Umbilical cord (tissue), 2 donors: ENCODE data around the gene LTB4R2. TPM values are rescaled to one million over a fixed set of nuclear protein-coding genes. Genes with fewer than 3 reads are reported as not detected.

Experiments used
- DNase-seq: peaks from one replicate; pipeline ENCODE4 v3.0.0-alpha.2; 2015; ENCODE audit warnings: low spot score
- total RNA-seq: library from RNA; depleted of rRNA; stranded (reverse); fragments of >200 nt; gene quantifications from one replicate; pipeline ENCODE4 v1.2.3, GENCODE V29; 2014; ENCODE audit warnings: low replicate concordance; ENCODE audit not compliant: insufficient read depth

Gene LTB4R2
- total RNA-seq, 1 donor from 2014 or later = 8.9 TPM

DNA sequence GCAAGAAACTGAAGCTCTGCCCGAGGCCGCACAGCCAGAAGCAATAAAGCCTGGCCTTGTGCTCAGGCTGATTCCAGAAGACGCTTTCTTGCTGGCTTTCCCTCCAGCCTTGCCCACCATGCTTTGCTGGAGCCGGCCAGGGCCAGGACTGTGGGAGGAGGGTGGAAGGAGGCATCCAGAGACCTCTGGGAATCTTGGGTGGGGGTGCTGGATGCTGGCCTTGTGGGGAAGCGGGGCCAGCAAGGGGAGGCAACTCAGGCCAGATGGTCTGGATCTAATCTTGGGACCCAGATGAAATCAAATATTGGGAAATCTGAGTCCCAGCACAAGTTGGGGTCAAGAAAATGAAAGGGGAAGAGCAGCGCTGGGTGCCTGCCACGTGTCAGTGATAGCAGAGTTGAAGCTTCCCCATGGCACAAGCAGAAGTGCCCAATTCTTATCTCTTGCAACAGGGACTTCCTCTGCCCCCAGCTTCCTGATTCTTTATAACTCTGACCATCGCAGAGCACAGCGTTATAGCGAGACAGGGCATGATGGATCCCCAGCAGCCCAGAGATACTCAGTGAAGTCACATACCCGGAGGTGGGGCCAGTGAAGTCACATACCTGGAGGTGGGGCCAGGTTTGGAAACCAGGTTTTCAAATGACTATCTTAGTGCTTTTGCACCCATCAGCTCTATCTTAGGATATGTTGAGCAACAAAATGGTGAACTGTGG, 32.2 kb upstream of the LTB4R2 start:
- DNase-seq = no peak

DNA sequence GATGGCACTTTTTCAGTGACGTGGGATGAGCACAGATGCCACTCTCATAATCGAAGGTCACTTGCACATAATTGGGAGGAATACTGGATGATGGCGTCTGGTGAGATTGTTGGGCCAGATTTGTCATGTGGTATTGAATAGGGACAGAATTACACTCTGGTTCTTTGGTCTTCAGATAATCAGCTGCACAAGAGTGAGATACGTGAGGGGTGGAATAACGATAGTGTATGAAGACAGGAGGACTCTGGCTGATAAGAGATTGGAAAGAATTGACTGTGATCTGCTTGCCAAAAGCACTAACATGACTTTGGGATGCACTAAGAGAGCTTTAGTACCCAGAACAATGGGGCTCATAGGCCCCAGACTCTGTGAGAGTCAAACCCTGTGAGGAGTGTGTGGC, 31.5 kb upstream of the LTB4R2 start:
- DNase-seq = no peak

DNA sequence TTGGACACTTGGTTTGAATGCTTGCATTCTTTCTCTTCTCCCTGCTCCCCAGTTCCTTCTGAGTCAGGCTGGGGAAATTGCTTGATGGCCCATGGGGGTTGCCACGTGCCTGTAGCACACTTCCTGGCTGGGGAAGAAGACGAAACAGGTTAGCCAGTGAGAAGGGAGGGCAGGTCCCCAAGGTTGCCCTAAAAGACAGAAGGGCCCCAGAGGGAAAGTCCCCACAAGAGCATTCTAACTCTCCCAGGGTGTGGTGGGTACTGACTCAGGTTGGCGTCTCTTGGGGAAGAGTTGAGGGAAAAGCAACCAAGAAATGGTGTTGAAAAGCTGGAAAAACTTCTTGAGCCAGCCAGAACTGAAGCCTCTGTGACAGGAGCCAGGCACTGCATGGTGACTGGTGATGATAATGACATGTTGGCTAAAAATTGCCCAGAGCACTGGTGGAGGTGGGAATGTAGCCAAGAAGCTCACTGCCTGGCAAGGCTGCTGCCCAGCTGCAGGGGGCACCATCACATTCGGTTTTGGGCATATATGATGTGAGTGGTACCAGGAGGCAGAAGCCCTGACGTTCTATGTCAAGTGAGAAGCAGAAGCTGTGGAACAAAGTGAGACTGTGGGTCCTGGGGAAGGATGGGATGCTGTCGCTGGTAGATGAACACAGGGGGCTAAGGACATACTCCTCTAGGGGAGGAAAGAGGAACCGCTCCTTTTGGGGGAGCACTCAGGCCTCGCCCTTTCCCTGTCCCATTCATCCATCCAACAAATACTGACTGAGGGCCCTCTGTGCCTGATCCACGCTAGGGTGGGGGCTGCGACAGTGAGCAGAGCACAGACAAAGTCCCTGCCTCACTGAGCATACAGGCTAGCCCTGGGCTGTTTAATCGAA, 30.4 kb upstream of the LTB4R2 start:
- no peak for DNase-seq

DNA sequence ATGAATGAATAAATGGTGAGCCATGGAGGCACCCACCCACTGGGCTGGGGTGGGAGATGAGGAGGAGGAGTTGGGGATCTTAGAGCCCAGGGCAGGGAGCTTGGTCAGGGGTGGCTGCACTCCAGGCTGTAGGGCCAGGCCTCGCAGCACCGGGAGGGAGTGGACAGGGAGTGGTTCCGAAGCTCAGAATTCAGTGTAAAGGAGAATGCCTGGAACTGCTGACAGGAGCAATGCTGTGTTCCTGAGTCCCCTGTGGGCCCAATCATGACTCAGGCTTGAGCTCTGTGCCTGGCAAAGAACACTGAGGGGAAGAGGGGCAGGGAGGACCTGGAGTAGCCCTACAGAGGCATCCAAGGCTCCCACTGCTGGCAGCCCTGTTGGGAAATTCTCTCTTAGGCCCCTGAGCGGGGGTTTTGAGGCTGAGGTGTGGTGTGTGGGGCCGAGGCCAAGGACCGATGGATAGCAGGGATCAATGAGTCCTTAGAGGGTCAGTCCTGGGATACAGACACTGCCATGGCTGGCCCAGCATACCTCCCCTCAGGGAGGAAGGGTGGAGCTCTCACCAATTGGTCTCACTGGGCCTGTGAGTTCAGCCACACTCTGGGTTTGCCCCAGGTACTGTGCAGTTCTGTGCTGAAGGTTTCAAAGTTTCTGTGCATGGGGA, 29.0 kb upstream of the LTB4R2 start:
- DNase-seq = peak; percentile 40

DNA sequence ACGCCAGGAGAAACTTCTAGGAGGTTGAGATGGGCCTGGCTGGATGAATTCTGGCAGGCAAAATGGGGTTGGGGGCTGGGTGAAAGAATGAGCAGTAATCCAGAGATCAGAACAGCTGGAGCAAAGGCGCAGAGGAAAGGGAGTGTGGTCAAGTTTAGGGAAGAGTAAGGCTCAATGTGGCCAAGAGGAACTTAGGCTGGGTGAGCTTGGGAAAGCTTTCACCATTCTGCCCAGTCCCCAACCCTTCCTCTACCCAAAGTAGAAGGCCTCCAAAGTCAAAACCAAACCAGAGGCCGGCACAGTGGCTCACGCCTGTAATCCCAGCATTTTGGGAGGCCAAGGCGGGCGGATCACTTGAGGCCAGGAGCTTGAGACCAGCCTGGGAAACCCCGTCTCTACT, 28.3 kb upstream of the LTB4R2 start:
- no peak for DNase-seq

DNA sequence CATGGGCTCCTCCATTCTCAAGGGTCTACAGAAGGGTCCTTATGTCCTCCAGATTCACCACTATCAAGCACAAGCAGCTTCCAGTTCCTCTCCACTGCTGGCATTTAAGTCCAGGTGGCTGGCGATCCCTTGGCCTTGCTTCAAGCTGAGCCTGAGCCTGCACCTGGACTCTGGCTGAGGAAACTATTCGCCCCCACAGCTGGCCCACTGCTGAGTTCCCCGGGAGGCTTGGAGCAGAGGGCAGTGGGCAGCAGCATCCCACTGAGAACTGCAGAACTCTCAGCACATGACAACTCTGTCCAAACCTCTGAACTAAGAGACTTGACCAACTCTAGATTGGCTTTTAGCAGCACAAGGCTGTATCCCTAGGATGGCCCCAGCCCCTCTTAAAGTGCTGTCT, 27.2 kb upstream of the LTB4R2 start:
- DNase-seq = no peak

DNA sequence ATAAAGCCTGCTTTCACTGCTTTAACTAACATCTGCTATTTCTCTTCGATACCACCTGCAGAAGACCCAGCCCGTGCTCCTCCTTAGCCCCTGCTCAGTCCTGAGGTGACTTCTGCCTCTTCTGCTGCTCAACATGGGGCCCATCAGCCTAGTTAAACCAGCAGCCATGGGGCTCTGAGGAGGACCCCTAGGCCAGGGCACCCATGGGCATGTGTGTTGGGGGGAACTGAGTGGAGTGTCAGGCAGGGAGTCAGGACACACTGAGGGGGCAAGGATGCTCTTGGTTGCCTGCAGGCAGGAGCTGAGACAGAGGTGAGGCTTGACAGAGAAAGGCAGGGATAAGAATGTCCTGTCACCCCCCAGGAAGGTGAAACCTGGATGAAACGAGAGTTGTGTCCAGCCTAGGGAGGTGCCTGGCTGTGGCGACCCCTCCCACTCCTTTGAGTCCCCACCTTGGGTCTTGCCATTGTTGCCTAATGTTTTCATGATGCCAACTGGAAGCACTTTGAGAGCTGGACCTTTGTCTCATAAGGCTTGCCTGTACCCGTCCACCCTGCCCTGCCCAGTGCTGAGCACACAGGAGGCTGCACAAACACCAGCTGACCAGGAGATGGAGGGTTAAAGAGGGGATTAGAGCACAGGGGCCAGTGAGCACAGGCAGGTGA, 26.0 kb upstream of the LTB4R2 start:
- no peak for DNase-seq

DNA sequence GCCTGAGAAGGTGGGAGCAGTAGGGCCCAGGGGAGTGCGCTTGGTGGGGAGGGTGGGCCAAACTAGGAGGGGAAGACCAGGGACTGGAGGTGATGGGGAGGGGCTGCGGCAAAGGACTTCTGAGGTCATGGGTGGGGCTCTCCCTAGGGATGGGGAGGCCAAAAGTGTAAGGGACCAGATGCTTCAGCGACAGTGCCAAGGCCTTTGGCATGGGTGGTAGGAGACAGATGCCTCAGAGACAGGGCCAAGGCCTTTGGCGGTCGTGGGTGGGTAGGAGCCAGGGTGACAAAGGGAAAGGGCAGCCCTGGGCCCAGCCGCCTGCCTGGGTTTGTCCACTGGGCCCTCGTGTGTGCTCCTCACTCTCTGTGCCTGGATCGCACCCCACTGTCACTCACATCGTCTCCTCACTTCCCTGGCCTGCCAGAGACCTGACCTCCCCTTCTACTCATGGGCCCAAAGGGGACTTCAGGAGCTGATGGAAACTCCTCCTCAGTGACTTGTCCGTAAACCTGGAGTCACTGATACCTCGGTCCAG, 25.4 kb upstream of the LTB4R2 start:
- DNase-seq = no peak

GRCh38 chr14:24285351-24285750, 24.6 kb upstream of the LTB4R2 start:
- DNase-seq = peak; percentile 49

DNA sequence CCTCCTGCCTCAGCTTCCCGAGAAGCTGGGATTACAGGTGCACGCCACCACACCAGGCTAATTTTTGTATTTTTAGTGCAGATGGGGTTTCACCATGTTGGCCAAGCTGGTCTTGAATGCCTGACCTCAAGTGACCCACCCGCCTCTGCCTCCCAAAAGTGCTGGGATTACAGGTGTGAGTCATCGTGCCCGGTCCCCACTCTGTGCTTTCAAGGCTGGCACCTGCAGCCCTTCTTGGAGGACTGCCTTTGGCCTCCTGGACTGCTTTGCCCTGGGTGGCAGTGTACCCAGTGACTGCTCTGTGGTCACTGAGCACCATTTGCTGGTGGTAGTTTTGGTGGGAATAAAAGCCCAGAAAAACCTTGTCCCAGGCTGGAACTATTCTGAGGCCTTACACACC, 22.9 kb upstream of the LTB4R2 start:
- DNase-seq = no peak

- no peak for DNase-seq
Measured at GRCh38 chr14:24289649-24290280, 20.2 kb upstream of the LTB4R2 start.

DNA sequence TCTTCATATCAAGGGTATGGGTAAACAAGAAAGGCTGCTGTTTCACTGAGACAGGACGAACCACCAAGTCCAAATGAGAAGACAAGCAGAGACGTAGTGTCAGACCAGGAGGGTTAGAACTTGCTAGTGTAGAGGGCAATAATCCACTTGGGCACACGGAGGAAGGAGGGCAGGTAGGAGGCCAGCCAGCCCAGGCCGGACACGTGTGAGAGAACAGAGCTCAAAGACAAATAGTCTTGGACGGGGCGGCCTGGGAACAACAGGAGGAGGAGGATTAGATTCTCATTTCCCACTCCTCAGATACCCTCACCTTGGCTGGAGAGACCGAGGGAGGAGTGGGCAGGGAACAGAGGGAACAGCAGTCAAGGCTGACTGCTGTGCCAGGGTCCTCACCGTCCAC, 19.2 kb upstream of the LTB4R2 start:
- DNase-seq = no peak

GRCh38 chr14:24291446-24292117, 18.4 kb upstream of the LTB4R2 start:
- DNase-seq = no peak

GRCh38 chr14:24292118-24292807, 17.7 kb upstream of the LTB4R2 start:
- no peak for DNase-seq

GRCh38 chr14:24293525-24293924, 16.4 kb upstream of the LTB4R2 start:
- no peak for DNase-seq

GRCh38 chr14:24296341-24297157, 13.4 kb upstream of the LTB4R2 start:
- peak; percentile 81 for DNase-seq

GRCh38 chr14:24297190-24297964, 12.6 kb upstream of the LTB4R2 start:
- DNase-seq = peak; percentile 38

GRCh38 chr14:24298892-24299254, 11.1 kb upstream of the LTB4R2 start:
- DNase-seq = no peak
